Thymus (tissue), 11 donors: ENCODE data around the gene ZNF766. TPM values are rescaled to one million over a fixed set of nuclear protein-coding genes. Genes with fewer than 3 reads are reported as not detected.

Experiments used
- DNase-seq, 9 donors: peaks; one replicate each; pipeline ENCODE4 v3.0.0-alpha.2; 2013; ENCODE audit warnings: low spot score in 9 of 9, low read depth in 6 of 9, missing footprints in 1 of 9
- H3K27ac ChIP-seq, 2 donors: one replicate each; pipeline ENCODE4 v1.5.1; 2013; ENCODE audit warnings: control low read depth in 1 of 2, low read depth in 1 of 2, low read length in 1 of 2, mild to moderate bottlenecking in 1 of 2, moderate library complexity in 1 of 2
- H3K27me3 ChIP-seq, 2 donors: one replicate each; pipeline ENCODE4 v1.5.1; 2013; ENCODE audit warnings: low read length in 1 of 2; ENCODE audit not compliant: control insufficient read depth in 2 of 2, insufficient read depth in 1 of 2
- H3K36me3 ChIP-seq, 2 donors: one replicate each; pipeline ENCODE4 v1.5.1; 2013; ENCODE audit warnings: low read length in 1 of 2, mild to moderate bottlenecking in 1 of 2, moderate library complexity in 1 of 2; ENCODE audit not compliant: control insufficient read depth in 2 of 2, insufficient read depth in 2 of 2
- H3K4me1 ChIP-seq, 2 donors: one replicate each; pipeline ENCODE4 v1.5.1; 2013; ENCODE audit warnings: low read length in 2 of 2; ENCODE audit not compliant: control insufficient read depth in 2 of 2, insufficient read depth in 2 of 2
- H3K4me3 ChIP-seq, 2 donors: one replicate each; pipeline ENCODE4 v1.5.1; 2013; ENCODE audit warnings: low read length in 2 of 2, control low read depth in 1 of 2, mild to moderate bottlenecking in 1 of 2
- H3K9me3 ChIP-seq, 2 donors: one replicate each; pipeline ENCODE4 v1.5.1; 2013; ENCODE audit warnings: low read length in 1 of 2, mild to moderate bottlenecking in 1 of 2; ENCODE audit not compliant: control insufficient read depth in 2 of 2, insufficient read depth in 1 of 2
- WGBS: extraction: QIAGEN DNeasy Blood & Tissue Kit; methylation state at CpG from one replicate; pipeline ENCODE4 v1.1.7; 2013; 5-methylcytosine and 5-hydroxymethylcytosine counted together
- polyA plus RNA-seq: library from polyadenylated mRNA; stranded (reverse); fragments of 200-250 nt; gene quantifications from one replicate; pipeline ENCODE4 v1.2.3, GENCODE V29; 2013
- total RNA-seq: library from RNA; stranded (reverse); fragments of 120-200 nt; gene quantifications from one replicate; pipeline ENCODE4 v1.2.4, GENCODE V29; 2013
- donor health status: healthy.

The ZNF766 gene
- total and polyA plus RNA-seq, 2 donors, result 11.4 to 11.7 TPM

- WGBS, result 98% methylated on average over 5 of the region's 5 CpGs
- H3K4me1 ChIP-seq, result no peaks in the 10 kb centered on the region
- no peaks in the 10 kb centered on the region for H3K9me3 ChIP-seq
- H3K4me3 ChIP-seq, result no peak overlapping the region
- H3K36me3 ChIP-seq, result peaks cover 43 to 49% of the 10 kb centered on the region in 2 donors
- no peak for DNase-seq
- H3K27me3 ChIP-seq, result no peaks in the 10 kb centered on the region
- H3K27ac ChIP-seq, result no peak overlapping the region
Observed at GRCh38 chr19:52227980-52228379, 41.4 kb upstream of the ZNF766 start.

GRCh38 chr19:52229524-52229923 lies 39.9 kb upstream of the ZNF766 start:
- Histone ChIP-seq H3K27ac (no peak overlapping the region), H3K36me3 (peaks cover 29 to 33% of the 10 kb centered on the region in 2 donors), H3K4me3 (no peak overlapping the region), H3K27me3 (no peaks in the 10 kb centered on the region), H3K4me1 (no peaks in the 10 kb centered on the region), H3K9me3 (no peaks in the 10 kb centered on the region)
- DNase-seq, result no peak
- WGBS, result 99% methylated on average over 6 of the region's 6 CpGs

DNA sequence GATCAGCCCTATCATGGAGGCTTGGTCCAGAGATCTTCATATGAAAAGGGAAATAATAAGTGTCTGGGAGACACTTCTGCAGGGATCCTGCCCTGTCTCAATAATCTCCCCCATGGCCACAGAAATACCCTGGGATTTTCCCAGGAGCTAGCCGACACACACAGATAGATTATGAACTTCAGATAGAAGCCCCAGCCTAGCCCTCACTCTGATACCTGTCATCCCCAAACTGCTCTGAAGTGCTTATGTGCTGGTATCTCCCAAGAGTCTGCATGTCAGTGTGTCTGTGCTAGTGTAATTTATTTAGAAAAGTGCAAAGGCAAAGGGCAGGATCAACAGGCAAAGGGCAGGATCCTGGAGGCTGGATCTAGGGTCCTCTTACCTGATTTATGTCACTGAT lies 38.7 kb upstream of the ZNF766 start:
- no peak for DNase-seq
- H3K27ac ChIP-seq, result no peak overlapping the region
- no peaks in the 10 kb centered on the region for H3K4me1 ChIP-seq
- H3K27me3 ChIP-seq, result no peaks in the 10 kb centered on the region
- peaks cover 20 to 27% of the 10 kb centered on the region in 2 donors for H3K36me3 ChIP-seq
- H3K9me3 ChIP-seq, result no peaks in the 10 kb centered on the region
- no peak overlapping the region for H3K4me3 ChIP-seq
- 96% methylated on average over 1 of the region's 1 CpG for WGBS

- H3K4me3 ChIP-seq, result no peak overlapping the region
- H3K36me3 ChIP-seq, result peaks cover 14 to 21% of the 10 kb centered on the region in 2 donors
- WGBS, result 87% methylated on average over 3 of the region's 3 CpGs
- H3K4me1 ChIP-seq, result no peaks in the 10 kb centered on the region
- no peak overlapping the region for H3K27ac ChIP-seq
- H3K27me3 ChIP-seq, result no peaks in the 10 kb centered on the region
- no peak for DNase-seq
- no peaks in the 10 kb centered on the region for H3K9me3 ChIP-seq
Observed at GRCh38 chr19:52231154-52231910, 38.1 kb upstream of the ZNF766 start.

GRCh38 chr19:52234406-52234805 lies 35.0 kb upstream of the ZNF766 start:
- Histone ChIP-seq H3K4me1 (no peaks in the 10 kb centered on the region), H3K27me3 (no peaks in the 10 kb centered on the region), H3K4me3 (no peak overlapping the region), H3K9me3 (no peaks in the 10 kb centered on the region), H3K27ac (no peak overlapping the region), H3K36me3 (no peaks in the 10 kb centered on the region)
- DNase-seq, result no peak
- 99% methylated on average over 2 of the region's 2 CpGs for WGBS

GRCh38 chr19:52237197-52237596 lies 32.2 kb upstream of the ZNF766 start:
- no peaks in the 10 kb centered on the region for H3K4me1 ChIP-seq
- no peaks in the 10 kb centered on the region for H3K9me3 ChIP-seq
- WGBS, result 72% methylated on average over 2 of the region's 2 CpGs
- H3K36me3 ChIP-seq, result no peaks in the 10 kb centered on the region
- H3K27me3 ChIP-seq, result no peaks in the 10 kb centered on the region
- no peak overlapping the region for H3K27ac ChIP-seq
- no peak for DNase-seq
- H3K4me3 ChIP-seq, result no peak overlapping the region

- H3K27me3 ChIP-seq, result no peaks in the 10 kb centered on the region
Observed at GRCh38 chr19:52237771-52238400, 31.5 kb upstream of the ZNF766 start.

GRCh38 chr19:52244021-52244420 lies 25.4 kb upstream of the ZNF766 start:
- Histone ChIP-seq H3K4me3 (no peak overlapping the region), H3K27ac (no peak overlapping the region), H3K9me3 (no peaks in the 10 kb centered on the region), H3K4me1 (no peaks in the 10 kb centered on the region), H3K27me3 (no peaks in the 10 kb centered on the region), H3K36me3 (no peaks in the 10 kb centered on the region)
- 93% methylated on average over 12 of the region's 12 CpGs for WGBS
- no peak for DNase-seq

More at GRCh38 chr19:52237771-52238400, 31.5 kb upstream of the ZNF766 start:
- 26% methylated on average over 8 of the region's 8 CpGs for WGBS
- H3K4me3 ChIP-seq, result no peak overlapping the region
- DNase-seq, result peak; percentile 8 to 70 (median 43)
- H3K9me3 ChIP-seq, result no peaks in the 10 kb centered on the region
- H3K27ac ChIP-seq, result no peak overlapping the region
- no peaks in the 10 kb centered on the region for H3K36me3 ChIP-seq
- no peaks in the 10 kb centered on the region for H3K4me1 ChIP-seq

- Histone ChIP-seq H3K4me1 (no peaks in the 10 kb centered on the region), H3K27ac (no peak overlapping the region), H3K27me3 (no peaks in the 10 kb centered on the region), H3K4me3 (no peak overlapping the region), H3K9me3 (no peaks in the 10 kb centered on the region), H3K36me3 (no peaks in the 10 kb centered on the region)
- DNase-seq, result peak in 7 of 9 donors; percentile 8 to 58 (median 24)
- WGBS, result 20% methylated on average over 6 of the region's 6 CpGs
Observed at GRCh38 chr19:52248241-52248640, 21.1 kb upstream of the ZNF766 start.
